Upper lobe of right lung (tissue), 1 donor: ENCODE results near the gene POLR3G. TPM values are rescaled to one million over a fixed set of nuclear protein-coding genes. Genes with fewer than 3 reads are reported as not detected.

Source experiments
- ATAC-seq: fragments of 200-7000 bp; cut with Tn5 transposase; one replicate; pipeline ENCODE4 v1.9.1; 2020; ENCODE audit warnings: mild to moderate bottlenecking, moderate library complexity
- DNase-seq: peaks from one replicate; pipeline ENCODE4 v3.0.0-alpha.2; 2020
- H3K27ac ChIP-seq: fragments of 200-600 bp; one replicate; pipeline ENCODE4 v1.8.0; 2022
- H3K27me3 ChIP-seq: fragments of 200-600 bp; one replicate; pipeline ENCODE4 v1.8.0; 2022; ENCODE audit warnings: mild to moderate bottlenecking
- H3K36me3 ChIP-seq: fragments of 200-600 bp; one replicate; pipeline ENCODE4 v1.8.0; 2022
- H3K4me1 ChIP-seq: fragments of 200-600 bp; one replicate; pipeline ENCODE4 v1.8.0; 2022
- H3K4me3 ChIP-seq: fragments of 200-600 bp; one replicate; pipeline ENCODE4 v1.8.0; 2022; ENCODE audit warnings: mild to moderate bottlenecking
- H3K9me3 ChIP-seq: fragments of 200-600 bp; one replicate; pipeline ENCODE4 v1.8.0; 2022
- intact Hi-C: fragments of 100-400 bp; cut with DNase I; formaldehyde crosslinking; loops from one replicate; pipeline ENCODE4 v1.11.0; 2022
- total RNA-seq: library from RNA; stranded (reverse); fragmentation: NEBNext Ultra II Directional; extraction: Animal tissue kit (Norgen Biotek cat#: 25700); gene quantifications from one replicate; pipeline ENCODE4 v1.2.1, GENCODE V29; 2021
- TF ChIP-seq, protein P1 (sequence below): fragments of 200-600 bp; IDR thresholded peaks from one replicate; pipeline ENCODE4 v1.8.0; 2022; ENCODE audit warnings: antibody characterized with exemption
- donor health status: DM: no; HTN: yes; CAD: no; lungs with severe emphysema.

Gene POLR3G
- total RNA-seq, 1 donor from 2014 or later, result 0.93 TPM

DNA sequence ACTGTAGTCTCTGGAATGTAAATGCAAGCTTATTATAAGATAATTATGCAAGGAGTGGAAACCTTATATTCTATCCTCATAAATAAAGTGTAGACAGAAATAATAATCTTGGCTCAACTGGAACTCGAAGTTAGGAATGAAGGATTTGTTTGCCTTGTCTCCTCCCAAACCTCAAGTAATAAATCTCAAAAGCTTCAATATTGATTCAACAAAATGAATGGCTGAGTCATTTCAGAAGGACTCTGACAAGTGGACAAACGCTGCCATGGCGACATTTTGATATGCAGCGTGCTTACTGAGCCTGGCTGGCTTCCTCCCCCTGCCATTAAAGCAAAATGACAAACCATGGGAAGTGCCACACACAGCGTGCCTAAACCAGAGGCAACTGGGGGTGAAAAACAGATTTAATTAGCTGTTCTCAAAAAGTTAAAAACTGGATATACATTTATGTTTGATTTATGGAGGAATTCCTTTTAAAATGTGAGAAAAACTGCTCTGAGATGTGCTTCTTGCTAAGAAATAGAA lies 73.5 kb downstream of the POLR3G start:
- Histone ChIP-seq H3K27me3 (no peaks in the 10 kb centered on the region), H3K36me3 (no peaks in the 10 kb centered on the region), H3K9me3 (no peaks in the 10 kb centered on the region), H3K27ac (peak overlapping the region; percentile 61), H3K4me1 (no peaks in the 10 kb centered on the region), H3K4me3 (no peak overlapping the region)
- peak; percentile 81 for DNase-seq
- TF ChIP-seq, protein P1, sequence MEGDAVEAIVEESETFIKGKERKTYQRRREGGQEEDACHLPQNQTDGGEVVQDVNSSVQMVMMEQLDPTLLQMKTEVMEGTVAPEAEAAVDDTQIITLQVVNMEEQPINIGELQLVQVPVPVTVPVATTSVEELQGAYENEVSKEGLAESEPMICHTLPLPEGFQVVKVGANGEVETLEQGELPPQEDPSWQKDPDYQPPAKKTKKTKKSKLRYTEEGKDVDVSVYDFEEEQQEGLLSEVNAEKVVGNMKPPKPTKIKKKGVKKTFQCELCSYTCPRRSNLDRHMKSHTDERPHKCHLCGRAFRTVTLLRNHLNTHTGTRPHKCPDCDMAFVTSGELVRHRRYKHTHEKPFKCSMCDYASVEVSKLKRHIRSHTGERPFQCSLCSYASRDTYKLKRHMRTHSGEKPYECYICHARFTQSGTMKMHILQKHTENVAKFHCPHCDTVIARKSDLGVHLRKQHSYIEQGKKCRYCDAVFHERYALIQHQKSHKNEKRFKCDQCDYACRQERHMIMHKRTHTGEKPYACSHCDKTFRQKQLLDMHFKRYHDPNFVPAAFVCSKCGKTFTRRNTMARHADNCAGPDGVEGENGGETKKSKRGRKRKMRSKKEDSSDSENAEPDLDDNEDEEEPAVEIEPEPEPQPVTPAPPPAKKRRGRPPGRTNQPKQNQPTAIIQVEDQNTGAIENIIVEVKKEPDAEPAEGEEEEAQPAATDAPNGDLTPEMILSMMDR, result no peak
- intact Hi-C loops, result no loop called here
- ATAC-seq, result peak; percentile 93

DNA sequence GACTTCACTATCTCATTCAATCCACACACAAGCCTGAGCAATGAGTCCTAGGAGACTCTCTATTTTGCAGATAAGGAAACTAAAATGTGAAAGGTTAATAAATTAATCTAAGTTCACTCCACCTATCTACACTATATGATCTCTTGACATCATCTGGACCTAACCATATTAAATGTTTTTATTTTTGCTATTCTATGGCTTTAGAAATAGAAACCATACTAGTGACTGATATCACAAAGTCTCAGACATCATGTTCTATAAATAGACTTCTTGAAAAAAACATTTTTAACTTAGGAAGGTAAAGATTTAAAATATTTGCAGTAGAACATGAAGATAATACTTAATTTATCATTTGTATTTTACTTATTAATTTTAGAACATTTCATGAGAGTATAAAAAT lies 74.6 kb downstream of the POLR3G start:
- H3K4me3 ChIP-seq, result no peak overlapping the region
- no peaks in the 10 kb centered on the region for H3K27me3 ChIP-seq
- no peaks in the 10 kb centered on the region for H3K36me3 ChIP-seq
- DNase-seq, result no peak
- no peak for ATAC-seq
- no peak overlapping the region for H3K27ac ChIP-seq
- TF ChIP-seq, protein P1, result no peak
- H3K4me1 ChIP-seq, result no peaks in the 10 kb centered on the region
- intact Hi-C loops, result no loop called here
- no peaks in the 10 kb centered on the region for H3K9me3 ChIP-seq

DNA sequence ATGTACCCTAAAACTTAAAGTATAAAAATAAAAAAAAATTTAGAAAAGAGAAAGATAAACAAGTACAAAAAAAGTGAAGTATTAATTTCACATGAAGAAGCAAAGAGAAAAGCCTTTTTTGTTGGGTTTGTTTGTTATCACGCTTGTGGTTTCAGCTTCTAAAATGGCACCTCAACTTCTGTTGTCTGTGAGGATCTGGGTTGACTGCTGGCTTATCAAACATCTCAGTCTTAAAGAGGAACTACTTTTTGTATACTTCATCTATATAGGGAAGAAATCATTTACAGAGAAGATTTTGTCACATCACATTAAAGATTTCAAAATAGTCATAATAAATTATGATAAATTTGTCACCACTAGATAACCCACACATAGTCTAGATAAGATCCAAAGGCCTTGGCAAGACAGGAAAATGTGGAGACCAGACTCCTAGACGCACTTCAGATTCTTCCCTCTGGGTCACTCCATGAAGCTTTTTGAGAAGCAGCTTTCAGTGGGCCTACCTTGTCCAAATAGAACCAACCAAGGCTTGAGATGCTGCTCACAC lies 75.1 kb downstream of the POLR3G start:
- H3K27ac ChIP-seq, result no peak overlapping the region
- H3K9me3 ChIP-seq, result no peaks in the 10 kb centered on the region
- no peak for DNase-seq
- TF ChIP-seq, protein P1, result no peak
- no peak overlapping the region for H3K4me3 ChIP-seq
- no peaks in the 10 kb centered on the region for H3K4me1 ChIP-seq
- ATAC-seq, result no peak
- no peaks in the 10 kb centered on the region for H3K36me3 ChIP-seq
- intact Hi-C loops, result no loop called here
- no peaks in the 10 kb centered on the region for H3K27me3 ChIP-seq

DNA sequence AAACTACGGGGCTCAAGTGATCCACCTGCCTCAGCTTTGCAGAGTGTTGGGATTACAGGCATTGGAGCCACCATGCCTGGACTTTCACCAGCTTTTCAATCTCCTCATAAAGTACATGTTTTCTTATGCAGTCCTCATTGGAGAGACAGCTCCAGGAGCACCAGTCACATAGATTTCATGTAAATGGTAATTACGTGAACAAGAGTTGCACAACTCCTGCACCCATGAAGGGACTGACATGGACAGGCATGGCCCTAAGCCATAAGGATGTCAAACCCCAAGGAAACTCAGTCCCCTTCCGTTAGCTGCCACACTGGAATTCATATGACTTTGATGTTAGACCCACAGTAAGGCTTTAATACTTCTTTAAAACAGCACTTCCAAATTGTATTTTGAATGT lies 76.3 kb downstream of the POLR3G start:
- no peak for DNase-seq
- H3K9me3 ChIP-seq, result no peaks in the 10 kb centered on the region
- intact Hi-C loops, result no loop called here
- no peaks in the 10 kb centered on the region for H3K36me3 ChIP-seq
- H3K27ac ChIP-seq, result no peak overlapping the region
- no peak overlapping the region for H3K4me3 ChIP-seq
- H3K27me3 ChIP-seq, result peaks cover 9% of the 10 kb centered on the region
- no peak for ATAC-seq
- TF ChIP-seq, protein P1, result no peak
- no peaks in the 10 kb centered on the region for H3K4me1 ChIP-seq

DNA sequence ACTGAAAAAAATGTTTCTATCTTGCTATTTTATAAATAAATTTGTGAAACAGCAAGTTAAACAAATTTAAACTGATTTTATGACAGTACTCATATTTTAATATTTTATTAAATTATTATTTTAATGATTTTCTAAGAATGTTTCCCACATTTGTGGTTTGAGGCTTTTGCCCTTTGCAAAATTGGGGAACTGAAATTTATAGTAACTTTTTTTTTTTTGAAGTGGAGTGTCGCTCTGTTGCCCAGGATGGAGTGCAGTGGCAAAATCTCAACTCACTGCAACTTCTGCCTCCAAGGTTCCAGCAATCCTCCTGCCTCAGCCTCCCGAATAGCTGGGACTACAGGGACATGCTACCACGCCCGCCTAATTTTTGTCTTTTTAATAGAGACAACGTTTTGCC lies 76.7 kb downstream of the POLR3G start:
- Histone ChIP-seq H3K36me3 (no peaks in the 10 kb centered on the region), H3K27me3 (peaks cover 10% of the 10 kb centered on the region), H3K4me1 (no peaks in the 10 kb centered on the region), H3K27ac (no peak overlapping the region), H3K9me3 (no peaks in the 10 kb centered on the region), H3K4me3 (no peak overlapping the region)
- intact Hi-C loops, result no loop called here
- DNase-seq, result no peak
- no peak for ATAC-seq
- TF ChIP-seq, protein P1, result no peak

DNA sequence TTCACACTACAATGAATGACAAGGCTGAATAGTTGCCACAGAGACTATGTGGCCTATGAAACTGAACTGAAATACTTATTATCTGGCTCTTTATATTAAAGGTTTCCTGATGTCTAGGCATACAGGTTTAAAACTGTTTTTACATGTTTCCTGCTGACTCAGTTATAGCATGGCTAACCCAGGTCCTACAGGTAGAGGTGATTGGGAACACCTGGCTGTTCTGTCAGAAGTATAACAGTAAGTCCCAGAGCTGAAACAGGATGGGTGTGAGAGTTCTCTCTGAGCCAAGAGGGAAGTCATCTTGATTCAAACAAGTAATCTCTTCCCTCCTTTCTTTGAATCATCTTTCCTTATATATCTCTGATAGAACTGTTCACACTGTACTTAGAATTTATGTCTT lies 79.0 kb downstream of the POLR3G start:
- H3K27ac ChIP-seq, result no peak overlapping the region
- ATAC-seq (no peak), DNase-seq (no peak)
- no peaks in the 10 kb centered on the region for H3K36me3 ChIP-seq
- H3K27me3 ChIP-seq, result peaks cover 30% of the 10 kb centered on the region
- no peak overlapping the region for H3K4me3 ChIP-seq
- intact Hi-C loops, result no loop called here
- TF ChIP-seq, protein P1, result no peak
- H3K4me1 ChIP-seq, result peaks cover 8% of the 10 kb centered on the region
- no peaks in the 10 kb centered on the region for H3K9me3 ChIP-seq
